Muscle of leg (tissue), 11 donors: ENCODE results near the gene KIF26A. TPM values are rescaled to one million over a fixed set of nuclear protein-coding genes. Genes with fewer than 3 reads are reported as not detected.
A peak's percentile ranks its signal among the peaks of the same experiment; 100 is the strongest.
"Not testable (repeated sequence)": the region's sequence is repeated elsewhere in the genome, so short reads cannot be mapped to it uniquely, and the experiment has no call there.

Experiments
- DNase-seq: peaks from one replicate; pipeline ENCODE4 v3.0.0; 2013
- H3K27ac ChIP-seq: one replicate; pipeline ENCODE4 v1.5.1; 2013; ENCODE audit warnings: mild to moderate bottlenecking, low read length, control low read depth
- H3K27me3 ChIP-seq: one replicate; pipeline ENCODE4 v1.6.1; 2013; ENCODE audit warnings: low read length; ENCODE audit not compliant: control insufficient read depth, insufficient read depth
- H3K36me3 ChIP-seq: one replicate; pipeline ENCODE4 v1.6.1; 2013; ENCODE audit warnings: low read length; ENCODE audit not compliant: control insufficient read depth, insufficient read depth
- H3K4me1 ChIP-seq: one replicate; pipeline ENCODE4 v1.6.1; 2013; ENCODE audit warnings: low read length; ENCODE audit not compliant: control insufficient read depth, insufficient read depth
- H3K4me3 ChIP-seq: one replicate; pipeline ENCODE4 v1.5.1; 2013; ENCODE audit warnings: low read length, control low read depth
- H3K9me3 ChIP-seq: replicated peaks from 2 replicates; pipeline ENCODE4 v1.6.1; 2013; ENCODE audit warnings: low read depth, low read length; ENCODE audit not compliant: control insufficient read depth
- WGBS: methylation state at CpG from one replicate; pipeline ENCODE4 v1.1.5; 2013; ENCODE audit warnings: missing lambda C conversion rate; ENCODE audit not compliant: insufficient coverage; 5-methylcytosine and 5-hydroxymethylcytosine counted together
- polyA plus RNA-seq, 8 donors: library from polyadenylated mRNA; unstranded; fragments of 120-200 nt; gene quantifications; one replicate each; pipeline versions ENCODE4 v1.2.1 to v1.2.3, GENCODE V29; 2013; ENCODE audit warnings: inconsistent platforms in 1 of 8, low replicate concordance in 1 of 8; ENCODE audit not compliant: insufficient read length in 8 of 8, insufficient read depth in 1 of 8
- total RNA-seq: library from RNA; stranded (reverse); fragments of 120-200 nt; gene quantifications from one replicate; pipeline ENCODE4 v1.2.4, GENCODE V29; 2013

Gene KIF26A
- total and polyA plus RNA-seq, 9 donors = 7.3 to 12.8 (median 10.5) TPM

- Histone ChIP-seq H3K27me3 (peaks cover 14% of the 10 kb centered on the region), H3K4me1 (peaks cover 75% of the 10 kb centered on the region), H3K36me3 (no peaks in the 10 kb centered on the region), H3K4me3 (peak overlapping the region; percentile 35), H3K9me3 (peaks cover 7% of the 10 kb centered on the region), H3K27ac (peak overlapping the region; percentile 73)
- peak; percentile 39 for DNase-seq
- WGBS = 0% methylated on average over 1 of the region's 8 CpGs
These were observed 85.7 kb downstream of the KIF26A start for GRCh38 chr14:104224131-104224505.

DNA sequence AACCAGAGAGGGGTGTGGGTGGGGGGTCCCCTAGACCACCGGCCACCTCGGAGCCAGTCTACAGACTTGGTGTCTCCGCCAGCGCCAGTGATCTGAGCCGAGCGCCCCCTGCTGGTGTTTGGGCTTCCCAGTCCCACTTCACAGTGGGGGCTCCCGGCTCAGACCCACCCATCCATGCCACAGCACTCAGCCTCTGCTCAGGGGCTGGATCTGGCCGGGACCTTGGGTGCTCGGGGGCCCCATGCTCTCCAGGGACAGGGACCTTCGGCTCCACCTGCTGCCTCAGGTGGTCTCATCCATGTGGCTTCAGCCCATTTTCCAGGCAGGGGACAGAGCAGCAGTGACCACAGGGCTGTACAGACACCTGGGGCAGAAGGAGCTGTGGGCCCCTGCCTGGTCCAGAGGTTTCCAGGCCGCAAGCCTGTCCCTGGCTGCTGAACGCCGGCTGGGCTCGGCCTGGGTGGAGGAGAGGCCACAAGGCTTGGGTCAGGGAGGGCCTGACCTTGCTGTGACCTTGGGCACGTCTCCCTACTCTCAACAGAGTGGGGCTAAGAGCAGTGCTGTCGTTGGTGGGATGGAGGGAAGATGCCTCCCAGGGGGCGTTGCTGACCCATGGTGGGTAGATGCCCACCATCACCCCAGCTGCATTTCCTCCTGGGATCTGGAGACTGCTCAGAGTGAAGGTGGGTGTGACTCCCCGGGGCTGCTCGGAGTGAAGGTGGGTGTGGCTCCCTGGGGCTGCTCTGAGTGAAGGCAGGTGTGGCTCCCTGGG, 86.3 kb downstream of the KIF26A start:
- H3K9me3 ChIP-seq = peaks cover 7% of the 10 kb centered on the region
- no peaks in the 10 kb centered on the region for H3K36me3 ChIP-seq
- peaks cover 14% of the 10 kb centered on the region for H3K27me3 ChIP-seq
- peak overlapping the region; percentile 35 for H3K4me3 ChIP-seq
- DNase-seq = no peak
- 58% methylated on average over 10 of the region's 19 CpGs for WGBS
- H3K27ac ChIP-seq = peak overlapping the region; percentile 73
- H3K4me1 ChIP-seq = peaks cover 79% of the 10 kb centered on the region

- H3K36me3 ChIP-seq, H3K4me3 ChIP-seq, DNase-seq, H3K27ac ChIP-seq, H3K9me3 ChIP-seq, H3K27me3 ChIP-seq: not testable (repeated sequence)
- peaks cover 73% of the 10 kb centered on the region for H3K4me1 ChIP-seq
- WGBS = 36% methylated on average over 13 of the region's 28 CpGs
These were observed 87.1 kb downstream of the KIF26A start for GRCh38 chr14:104225278-104226190.

GRCh38 chr14:104226421-104227383, 88.3 kb downstream of the KIF26A start:
- H3K4me1 ChIP-seq = peaks cover 61% of the 10 kb centered on the region
- DNase-seq = no peak
- WGBS = 73% methylated on average over 12 of the region's 17 CpGs

GRCh38 chr14:104227806-104228205, 89.4 kb downstream of the KIF26A start:
- Histone ChIP-seq H3K36me3 (no peaks in the 10 kb centered on the region), H3K27me3 (no peaks in the 10 kb centered on the region), H3K9me3 (peaks cover 9% of the 10 kb centered on the region), H3K4me1 (peaks cover 50% of the 10 kb centered on the region), H3K4me3 (no peak overlapping the region), H3K27ac (no peak overlapping the region)
- DNase-seq = no peak
- WGBS = 64% methylated on average over 1 of the region's 1 CpG

More at GRCh38 chr14:104226421-104227383, 88.3 kb downstream of the KIF26A start:
- peaks cover 7% of the 10 kb centered on the region for H3K9me3 ChIP-seq
- H3K27me3 ChIP-seq = peaks cover 1% of the 10 kb centered on the region
- H3K27ac ChIP-seq = no peak overlapping the region
- H3K4me3 ChIP-seq = no peak overlapping the region
- no peaks in the 10 kb centered on the region for H3K36me3 ChIP-seq

- Histone ChIP-seq H3K4me1 (peaks cover 46% of the 10 kb centered on the region), H3K4me3 (no peak overlapping the region), H3K36me3 (no peaks in the 10 kb centered on the region), H3K27ac (no peak overlapping the region), H3K9me3 (peaks cover 13% of the 10 kb centered on the region), H3K27me3 (no peaks in the 10 kb centered on the region)
- 86% methylated on average over 4 of the region's 7 CpGs for WGBS
- DNase-seq = no peak
These were observed 89.8 kb downstream of the KIF26A start for GRCh38 chr14:104228221-104228620.

DNA sequence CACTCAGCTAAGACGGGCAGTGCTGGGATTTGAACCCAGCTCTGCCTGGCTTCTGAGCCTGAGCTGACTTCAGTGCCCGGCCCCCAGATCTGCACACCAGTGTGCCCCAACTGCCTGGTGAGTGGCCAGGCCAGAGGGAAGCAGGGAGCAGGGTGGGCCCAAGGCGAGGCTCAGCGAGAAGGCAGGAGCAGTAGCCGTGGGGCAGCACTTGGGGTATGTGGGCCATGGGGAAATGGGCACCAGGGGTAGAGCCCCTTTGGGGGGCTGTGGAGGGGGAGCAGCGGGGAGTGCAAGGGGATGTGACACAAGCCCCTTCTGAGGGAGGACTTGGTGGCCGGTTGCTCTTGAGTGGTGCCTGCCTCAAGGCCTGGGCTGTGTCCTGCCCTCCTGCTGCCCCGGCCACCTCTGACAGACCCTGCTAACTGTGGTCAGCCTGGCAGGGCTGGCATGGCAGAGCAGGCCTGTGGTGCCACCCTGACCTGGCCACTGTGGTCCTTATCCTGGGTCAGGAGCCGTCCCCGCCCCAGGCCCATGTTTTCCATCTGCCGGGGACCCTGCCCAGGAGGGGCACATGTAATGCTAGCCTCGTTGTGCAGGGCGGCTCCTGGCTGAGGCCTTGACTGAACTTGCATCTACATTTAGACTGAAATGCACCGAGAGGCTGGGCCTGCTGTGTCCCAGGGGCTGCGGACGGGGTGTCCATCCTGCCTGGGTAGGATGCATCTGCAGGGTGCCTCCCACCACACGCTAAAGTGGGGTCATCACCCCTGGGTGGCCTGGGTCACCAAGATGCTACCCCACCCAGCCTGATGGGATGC, 90.5 kb downstream of the KIF26A start:
- no peak for DNase-seq
- H3K4me3 ChIP-seq = no peak overlapping the region
- H3K27ac ChIP-seq = peak overlapping the region; percentile 1
- H3K9me3 ChIP-seq = peaks cover 17% of the 10 kb centered on the region
- 81% methylated on average over 15 of the region's 17 CpGs for WGBS
- no peaks in the 10 kb centered on the region for H3K27me3 ChIP-seq
- H3K4me1 ChIP-seq = peaks cover 39% of the 10 kb centered on the region
- no peaks in the 10 kb centered on the region for H3K36me3 ChIP-seq

DNA sequence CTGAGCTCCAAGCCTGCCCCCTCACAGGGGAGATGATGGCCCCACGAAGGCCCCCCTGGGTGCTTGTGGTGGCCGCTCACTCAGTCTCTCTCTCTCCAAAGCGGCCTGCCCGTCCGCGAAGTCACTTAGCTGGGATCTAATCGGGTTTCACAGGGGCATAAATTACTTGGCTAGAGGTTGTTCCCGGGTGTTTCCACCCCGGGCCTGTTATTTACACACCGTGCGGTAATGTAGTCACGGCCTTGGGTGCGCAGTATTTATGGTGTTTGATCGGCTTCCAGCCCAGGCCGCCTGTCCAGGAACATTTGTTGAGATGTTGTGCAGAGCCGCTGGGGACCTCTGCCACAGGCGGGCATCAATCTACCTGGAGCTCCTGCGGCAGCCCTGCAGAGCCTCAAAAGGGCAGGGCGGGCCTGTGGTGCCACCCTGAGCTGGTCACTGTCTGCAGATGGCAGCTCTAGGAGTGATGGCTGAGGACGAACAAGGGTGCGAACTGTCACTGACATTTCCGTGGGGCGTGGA, 91.2 kb downstream of the KIF26A start:
- Histone ChIP-seq H3K4me3 (no peak overlapping the region), H3K36me3 (no peaks in the 10 kb centered on the region), H3K4me1 (peaks cover 32% of the 10 kb centered on the region), H3K27ac (no peak overlapping the region), H3K27me3 (no peaks in the 10 kb centered on the region), H3K9me3 (peaks cover 22% of the 10 kb centered on the region)
- WGBS = 70% methylated on average over 21 of the region's 23 CpGs
- no peak for DNase-seq
